ENCODE data around the gene LAT. TPM values are rescaled to one million over a fixed set of nuclear protein-coding genes. Genes with fewer than 3 reads are reported as not detected.
A peak's percentile ranks its signal among the peaks of the same experiment; 100 is the strongest.

LAT gene
- total and polyA plus RNA-seq, 2 of the 13 experiments (the other 11 are each of a cell fraction or from before 2014, with no cell fraction given), result 2.0 to 3.0 TPM

GRCh38 chr16:28951410-28951943 is 33.4 kb upstream of the LAT start (continued):
- TF ChIP-seq HMGXB3 (CRISPR knock-in tag; IDR thresholded peaks at IDR 0.05; ENCODE audit: borderline replicate concordance) (no peak), ZNF747 (CRISPR knock-in tag; IDR thresholded peaks at IDR 0.05; ENCODE audit: borderline replicate concordance) (no peak), CAMTA2 (CRISPR knock-in tag; IDR thresholded peaks at IDR 0.05; ENCODE audit: borderline replicate concordance) (peak; percentile 69; the same call in 1 of the 2 replicates), ZNF589 (CRISPR knock-in tag; conservative IDR thresholded peaks at IDR 0.05) (no peak; the same call in 1 of the 2 replicates), ZNF343 (CRISPR knock-in tag; IDR thresholded peaks at IDR 0.05) (peak; percentile 6; the same call in 1 of the 2 replicates), ZNF672 (CRISPR knock-in tag; IDR thresholded peaks at IDR 0.05) (no peak), THAP8 (CRISPR knock-in tag; IDR thresholded peaks at IDR 0.05; ENCODE audit: borderline replicate concordance) (no peak), MED13 (CRISPR knock-in tag; IDR thresholded peaks at IDR 0.05) (peak; percentile 4; the same call in 1 of the 2 replicates), KDM5A (IDR thresholded peaks at IDR 0.05; ENCODE audit: borderline replicate concordance, low read length) (peak; percentile 20; the same call in 1 of the 2 replicates), ZNF329 (CRISPR knock-in tag; IDR thresholded peaks at IDR 0.05; ENCODE audit: low read depth) (no peak), REL (CRISPR knock-in tag; conservative IDR thresholded peaks at IDR 0.05) (0 out of 2 replicates have a peak, but pooled peaks have one; percentile 3), ZNF333 (CRISPR knock-in tag; IDR thresholded peaks at IDR 0.05; ENCODE audit: borderline replicate concordance) (0 out of 2 replicates have a peak, but pooled peaks have one; percentile 51), TOPORS (CRISPR knock-in tag; IDR thresholded peaks at IDR 0.05) (0 out of 2 replicates have a peak, but pooled peaks have one; percentile 16), ESRRA (CRISPR knock-in tag; IDR thresholded peaks at IDR 0.05; ENCODE audit: low read depth) (peak; percentile 18; the same call in 1 of the 2 replicates), HOXD1 (CRISPR knock-in tag; IDR thresholded peaks at IDR 0.05) (no peak), SNAI1 (CRISPR knock-in tag; IDR thresholded peaks at IDR 0.05; ENCODE audit: borderline replicate concordance) (peak; percentile 82; the same call in 1 of the 2 replicates), AHDC1 (CRISPR knock-in tag; IDR thresholded peaks at IDR 0.05; ENCODE audit: borderline replicate concordance) (0 out of 2 replicates have a peak, but pooled peaks have one; percentile 19), ZSCAN31 (CRISPR knock-in tag; IDR thresholded peaks at IDR 0.05; ENCODE audit: low read depth) (0 out of 2 replicates have a peak, but pooled peaks have one; percentile 3)

Data from HepG2 (cell line).